ENCODE measurements around the gene SDK2.

The SDK2 gene

GRCh38 chr17:73348018-73348828 is 296.0 kb downstream of the SDK2 start:
- FAIRE-seq: no peak
- no peak for DNase-seq (ENCODE audit: insufficient read length, low spot score)
- TF ChIP-seq SPI1 (IDR thresholded peaks at IDR 0.05; ENCODE audit: low read depth, low read length) (no peak), POU2F2 (IDR thresholded peaks at IDR 0.05; ENCODE audit: low read depth, low read length) (no peak), TAF1 (IDR thresholded peaks at IDR 0.05; ENCODE audit: low read depth, low read length) (no peak), POLR2AphosphoS5 (IDR thresholded peaks at IDR 0.05; ENCODE audit: low read depth, low read length) (no peak), POLR2A (IDR thresholded peaks at IDR 0.05; ENCODE audit: low read depth, low read length) (no peak), PAX5 (IDR thresholded peaks at IDR 0.05; ENCODE audit: insufficient read depth, low read length, severe bottlenecking) (no peak)

GRCh38 chr17:73347351-73347750 is 296.9 kb downstream of the SDK2 start:
- DNase-seq (ENCODE audit: insufficient read length, low spot score) (no peak), FAIRE-seq (no peak)
- TF ChIP-seq TAF1 (IDR thresholded peaks at IDR 0.05; ENCODE audit: low read depth, low read length): no peak
- TF ChIP-seq POU2F2 (IDR thresholded peaks at IDR 0.05; ENCODE audit: low read depth, low read length): no peak
- TF ChIP-seq POLR2AphosphoS5 (IDR thresholded peaks at IDR 0.05; ENCODE audit: low read depth, low read length): no peak
- TF ChIP-seq SPI1 (IDR thresholded peaks at IDR 0.05; ENCODE audit: low read depth, low read length): no peak
- no peak for TF ChIP-seq PAX5 (IDR thresholded peaks at IDR 0.05; ENCODE audit: insufficient read depth, low read length, severe bottlenecking)
- no peak for TF ChIP-seq POLR2A (IDR thresholded peaks at IDR 0.05; ENCODE audit: low read depth, low read length)

- FAIRE-seq: no peak
- TF ChIP-seq POU2F2 (IDR thresholded peaks at IDR 0.05; ENCODE audit: low read depth, low read length) (no peak), POLR2A (IDR thresholded peaks at IDR 0.05; ENCODE audit: low read depth, low read length) (no peak), POLR2AphosphoS5 (IDR thresholded peaks at IDR 0.05; ENCODE audit: low read depth, low read length) (no peak), PAX5 (IDR thresholded peaks at IDR 0.05; ENCODE audit: insufficient read depth, low read length, severe bottlenecking) (no peak), SPI1 (IDR thresholded peaks at IDR 0.05; ENCODE audit: low read depth, low read length) (no peak), TAF1 (IDR thresholded peaks at IDR 0.05; ENCODE audit: low read depth, low read length) (no peak)
- DNase-seq (ENCODE audit: insufficient read length, low spot score): no peak
Observed at GRCh38 chr17:73346501-73347162, 297.6 kb downstream of the SDK2 start.

- TF ChIP-seq PAX5 (IDR thresholded peaks at IDR 0.05; ENCODE audit: insufficient read depth, low read length, severe bottlenecking) (no peak), POU2F2 (IDR thresholded peaks at IDR 0.05; ENCODE audit: low read depth, low read length) (no peak), POLR2A (IDR thresholded peaks at IDR 0.05; ENCODE audit: low read depth, low read length) (no peak), POLR2AphosphoS5 (IDR thresholded peaks at IDR 0.05; ENCODE audit: low read depth, low read length) (no peak), SPI1 (IDR thresholded peaks at IDR 0.05; ENCODE audit: low read depth, low read length) (no peak), TAF1 (IDR thresholded peaks at IDR 0.05; ENCODE audit: low read depth, low read length) (no peak)
- no peak for DNase-seq (ENCODE audit: insufficient read length, low spot score)
- FAIRE-seq: no peak
Observed at GRCh38 chr17:73343739-73344454, 300.3 kb downstream of the SDK2 start.

GRCh38 chr17:73343168-73343634 is 301.0 kb downstream of the SDK2 start:
- DNase-seq (ENCODE audit: insufficient read length, low spot score): no peak
- no peak for TF ChIP-seq POU2F2 (IDR thresholded peaks at IDR 0.05; ENCODE audit: low read depth, low read length)
- TF ChIP-seq POLR2AphosphoS5 (IDR thresholded peaks at IDR 0.05; ENCODE audit: low read depth, low read length): no peak
- TF ChIP-seq PAX5 (IDR thresholded peaks at IDR 0.05; ENCODE audit: insufficient read depth, low read length, severe bottlenecking): no peak
- TF ChIP-seq SPI1 (IDR thresholded peaks at IDR 0.05; ENCODE audit: low read depth, low read length): no peak
- no peak for TF ChIP-seq TAF1 (IDR thresholded peaks at IDR 0.05; ENCODE audit: low read depth, low read length)
- no peak for TF ChIP-seq POLR2A (IDR thresholded peaks at IDR 0.05; ENCODE audit: low read depth, low read length)
- FAIRE-seq: no peak

GRCh38 chr17:73342541-73343167 is 301.6 kb downstream of the SDK2 start:
- FAIRE-seq (no peak), DNase-seq (ENCODE audit: insufficient read length, low spot score) (no peak)
- TF ChIP-seq POLR2A (IDR thresholded peaks at IDR 0.05; ENCODE audit: low read depth, low read length) (no peak), SPI1 (IDR thresholded peaks at IDR 0.05; ENCODE audit: low read depth, low read length) (no peak), PAX5 (IDR thresholded peaks at IDR 0.05; ENCODE audit: insufficient read depth, low read length, severe bottlenecking) (no peak), TAF1 (IDR thresholded peaks at IDR 0.05; ENCODE audit: low read depth, low read length) (no peak), POU2F2 (IDR thresholded peaks at IDR 0.05; ENCODE audit: low read depth, low read length) (no peak), POLR2AphosphoS5 (IDR thresholded peaks at IDR 0.05; ENCODE audit: low read depth, low read length) (no peak)

GRCh38 chr17:73342050-73342522 is 302.2 kb downstream of the SDK2 start:
- FAIRE-seq (no peak), DNase-seq (ENCODE audit: insufficient read length, low spot score) (no peak)
- TF ChIP-seq POLR2AphosphoS5 (IDR thresholded peaks at IDR 0.05; ENCODE audit: low read depth, low read length) (no peak), POU2F2 (IDR thresholded peaks at IDR 0.05; ENCODE audit: low read depth, low read length) (no peak), SPI1 (IDR thresholded peaks at IDR 0.05; ENCODE audit: low read depth, low read length) (no peak), POLR2A (IDR thresholded peaks at IDR 0.05; ENCODE audit: low read depth, low read length) (no peak), PAX5 (IDR thresholded peaks at IDR 0.05; ENCODE audit: insufficient read depth, low read length, severe bottlenecking) (no peak), TAF1 (IDR thresholded peaks at IDR 0.05; ENCODE audit: low read depth, low read length) (no peak)

- no peak for FAIRE-seq
- no peak for DNase-seq (ENCODE audit: insufficient read length, low spot score)
- TF ChIP-seq POU2F2 (IDR thresholded peaks at IDR 0.05; ENCODE audit: low read depth, low read length) (no peak), PAX5 (IDR thresholded peaks at IDR 0.05; ENCODE audit: insufficient read depth, low read length, severe bottlenecking) (no peak), TAF1 (IDR thresholded peaks at IDR 0.05; ENCODE audit: low read depth, low read length) (no peak), POLR2A (IDR thresholded peaks at IDR 0.05; ENCODE audit: low read depth, low read length) (no peak), SPI1 (IDR thresholded peaks at IDR 0.05; ENCODE audit: low read depth, low read length) (no peak), POLR2AphosphoS5 (IDR thresholded peaks at IDR 0.05; ENCODE audit: low read depth, low read length) (no peak)
Observed at GRCh38 chr17:73341350-73342049, 302.7 kb downstream of the SDK2 start.
